HL-60 (cell line): ENCODE results near the gene PTPRM.

ENCODE experiments used
- DNase-seq, 2 experiments: peaks; one replicate each; pipeline ENCODE4 v3.0.0-alpha.2; 2010 to 2020; ENCODE audit warnings: low read depth in 1 of 2, low spot score in 1 of 2
- H3K27ac ChIP-seq: fragments of 250-450 bp; sonication (Bioruptor Pico); replicated peaks from 2 replicates; pipeline ENCODE4 v1.5.1; 2020; ENCODE audit warnings: mild to moderate bottlenecking, moderate library complexity
- H3K27me3 ChIP-seq: fragments of 250-450 bp; sonication (Bioruptor Pico); 2 replicates; pipeline ENCODE4 v1.5.1; 2021; ENCODE audit warnings: mild to moderate bottlenecking, moderate library complexity; ENCODE audit not compliant: insufficient read depth, poor library complexity, severe bottlenecking
- H3K4me3 ChIP-seq: replicated peaks from 2 replicates; pipeline ENCODE4 v1.5.1; 2011; ENCODE audit warnings: mild to moderate bottlenecking, control low read depth, low read length; ENCODE audit not compliant: insufficient read depth
- GABPA ChIP-seq: IDR thresholded peaks from 2 replicates; pipeline ENCODE4 v1.6.1; 2012; ENCODE audit warnings: low read depth
- POLR2AphosphoS5 ChIP-seq: IDR thresholded peaks from 2 replicates; pipeline ENCODE4 v1.6.1; 2012; ENCODE audit warnings: low read depth
- SPI1 ChIP-seq: IDR thresholded peaks from 2 replicates; pipeline ENCODE4 v1.6.1; 2012; ENCODE audit warnings: low read depth, mild to moderate bottlenecking, borderline replicate concordance
- TF ChIP-seq, protein P1 (sequence below): IDR thresholded peaks from 2 replicates; pipeline ENCODE4 v1.6.1; 2012; ENCODE audit warnings: low read depth; ENCODE audit not compliant: insufficient replicate concordance
- TF ChIP-seq, protein P2 (sequence below): IDR thresholded peaks from one replicate; pipeline ENCODE4 v1.5.1; 2011; ENCODE audit warnings: low read length, control low read depth, inconsistent platforms; ENCODE audit not compliant: insufficient read depth

Gene PTPRM

DNA sequence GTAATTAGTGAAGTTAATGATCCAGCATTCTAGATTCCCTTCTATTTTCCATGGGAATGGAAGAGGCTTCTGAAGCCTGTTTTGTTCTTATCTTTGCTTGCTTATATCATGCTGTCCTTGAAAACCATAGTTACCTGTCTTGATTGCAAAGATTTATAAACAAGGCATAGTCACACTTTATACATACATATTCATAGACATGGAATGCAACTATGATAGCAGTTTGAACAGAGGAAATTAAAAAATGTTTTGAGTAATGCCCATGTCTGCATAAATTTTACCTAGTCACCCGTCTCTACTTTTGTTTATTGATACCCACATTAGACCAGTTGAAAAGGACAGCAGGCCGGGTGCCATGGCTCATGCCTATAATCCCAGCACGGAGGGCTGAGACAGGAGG, 289.0 kb downstream of the PTPRM start:
- DNase-seq: no peak
- peaks cover 2% of the 10 kb centered on the region for H3K27me3 ChIP-seq
- TF ChIP-seq SPI1: no peak
- TF ChIP-seq, protein P1, sequence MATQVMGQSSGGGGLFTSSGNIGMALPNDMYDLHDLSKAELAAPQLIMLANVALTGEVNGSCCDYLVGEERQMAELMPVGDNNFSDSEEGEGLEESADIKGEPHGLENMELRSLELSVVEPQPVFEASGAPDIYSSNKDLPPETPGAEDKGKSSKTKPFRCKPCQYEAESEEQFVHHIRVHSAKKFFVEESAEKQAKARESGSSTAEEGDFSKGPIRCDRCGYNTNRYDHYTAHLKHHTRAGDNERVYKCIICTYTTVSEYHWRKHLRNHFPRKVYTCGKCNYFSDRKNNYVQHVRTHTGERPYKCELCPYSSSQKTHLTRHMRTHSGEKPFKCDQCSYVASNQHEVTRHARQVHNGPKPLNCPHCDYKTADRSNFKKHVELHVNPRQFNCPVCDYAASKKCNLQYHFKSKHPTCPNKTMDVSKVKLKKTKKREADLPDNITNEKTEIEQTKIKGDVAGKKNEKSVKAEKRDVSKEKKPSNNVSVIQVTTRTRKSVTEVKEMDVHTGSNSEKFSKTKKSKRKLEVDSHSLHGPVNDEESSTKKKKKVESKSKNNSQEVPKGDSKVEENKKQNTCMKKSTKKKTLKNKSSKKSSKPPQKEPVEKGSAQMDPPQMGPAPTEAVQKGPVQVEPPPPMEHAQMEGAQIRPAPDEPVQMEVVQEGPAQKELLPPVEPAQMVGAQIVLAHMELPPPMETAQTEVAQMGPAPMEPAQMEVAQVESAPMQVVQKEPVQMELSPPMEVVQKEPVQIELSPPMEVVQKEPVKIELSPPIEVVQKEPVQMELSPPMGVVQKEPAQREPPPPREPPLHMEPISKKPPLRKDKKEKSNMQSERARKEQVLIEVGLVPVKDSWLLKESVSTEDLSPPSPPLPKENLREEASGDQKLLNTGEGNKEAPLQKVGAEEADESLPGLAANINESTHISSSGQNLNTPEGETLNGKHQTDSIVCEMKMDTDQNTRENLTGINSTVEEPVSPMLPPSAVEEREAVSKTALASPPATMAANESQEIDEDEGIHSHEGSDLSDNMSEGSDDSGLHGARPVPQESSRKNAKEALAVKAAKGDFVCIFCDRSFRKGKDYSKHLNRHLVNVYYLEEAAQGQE: no peak
- no peak for TF ChIP-seq POLR2AphosphoS5
- TF ChIP-seq, protein P2, sequence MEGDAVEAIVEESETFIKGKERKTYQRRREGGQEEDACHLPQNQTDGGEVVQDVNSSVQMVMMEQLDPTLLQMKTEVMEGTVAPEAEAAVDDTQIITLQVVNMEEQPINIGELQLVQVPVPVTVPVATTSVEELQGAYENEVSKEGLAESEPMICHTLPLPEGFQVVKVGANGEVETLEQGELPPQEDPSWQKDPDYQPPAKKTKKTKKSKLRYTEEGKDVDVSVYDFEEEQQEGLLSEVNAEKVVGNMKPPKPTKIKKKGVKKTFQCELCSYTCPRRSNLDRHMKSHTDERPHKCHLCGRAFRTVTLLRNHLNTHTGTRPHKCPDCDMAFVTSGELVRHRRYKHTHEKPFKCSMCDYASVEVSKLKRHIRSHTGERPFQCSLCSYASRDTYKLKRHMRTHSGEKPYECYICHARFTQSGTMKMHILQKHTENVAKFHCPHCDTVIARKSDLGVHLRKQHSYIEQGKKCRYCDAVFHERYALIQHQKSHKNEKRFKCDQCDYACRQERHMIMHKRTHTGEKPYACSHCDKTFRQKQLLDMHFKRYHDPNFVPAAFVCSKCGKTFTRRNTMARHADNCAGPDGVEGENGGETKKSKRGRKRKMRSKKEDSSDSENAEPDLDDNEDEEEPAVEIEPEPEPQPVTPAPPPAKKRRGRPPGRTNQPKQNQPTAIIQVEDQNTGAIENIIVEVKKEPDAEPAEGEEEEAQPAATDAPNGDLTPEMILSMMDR: no peak
- TF ChIP-seq GABPA: no peak
- no peak overlapping the region for H3K27ac ChIP-seq
- no peak overlapping the region for H3K4me3 ChIP-seq

DNA sequence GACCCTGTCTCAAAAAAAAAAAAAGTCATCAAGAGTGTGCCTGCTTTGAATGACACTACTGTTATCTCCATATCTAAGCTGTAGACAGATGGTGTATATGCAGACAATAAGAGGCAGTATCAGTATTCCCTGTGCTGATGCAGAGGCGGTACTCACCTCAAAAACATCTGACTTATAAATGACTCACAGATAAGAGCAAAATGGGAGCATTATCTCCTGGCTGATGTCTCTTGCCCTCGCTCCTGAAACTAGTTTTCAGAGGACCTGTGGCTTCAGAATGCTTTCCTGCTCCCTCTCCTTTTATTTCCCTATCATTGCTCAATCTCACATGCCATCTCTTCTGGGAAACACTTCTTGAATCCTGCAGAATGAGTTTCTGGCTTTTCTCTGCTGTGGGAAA, 289.6 kb downstream of the PTPRM start:
- peaks cover 2% of the 10 kb centered on the region for H3K27me3 ChIP-seq
- no peak for DNase-seq
- H3K4me3 ChIP-seq: no peak overlapping the region
- H3K27ac ChIP-seq: no peak overlapping the region
- TF ChIP-seq, protein P2: no peak
- TF ChIP-seq GABPA (no peak), SPI1 (no peak)
- TF ChIP-seq, protein P1: no peak

DNA sequence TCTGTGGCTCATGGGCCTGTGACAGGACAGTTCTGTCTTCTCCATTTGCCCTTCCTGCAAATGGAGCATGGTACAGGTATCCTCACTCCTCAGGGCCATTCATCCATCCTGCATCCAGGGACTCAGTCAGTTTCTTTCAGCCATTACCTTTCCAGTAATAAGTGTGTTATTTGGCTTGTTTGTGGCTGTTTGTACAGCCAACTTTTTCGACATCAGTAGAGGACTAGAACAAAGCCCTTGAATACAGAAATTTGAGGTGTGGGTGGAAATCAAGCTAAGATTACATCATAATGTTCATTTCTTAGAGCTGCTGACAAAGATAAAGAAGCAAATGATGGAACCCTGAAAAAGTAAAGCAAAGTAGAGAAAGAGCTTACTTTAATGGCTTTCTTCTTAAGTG, 290.4 kb downstream of the PTPRM start:
- TF ChIP-seq, protein P2: no peak
- TF ChIP-seq GABPA: no peak
- no peak for TF ChIP-seq POLR2AphosphoS5
- TF ChIP-seq SPI1: no peak
- TF ChIP-seq, protein P1: no peak
- Histone ChIP-seq H3K4me3 (no peak overlapping the region), H3K27ac (no peak overlapping the region), H3K27me3 (peaks cover 2% of the 10 kb centered on the region)
- DNase-seq: no peak
